ENCODE measurements around the gene INPP5K. TPM values are rescaled to one million over a fixed set of nuclear protein-coding genes. Genes with fewer than 3 reads are reported as not detected.
A peak's percentile ranks its signal among the peaks of the same experiment; 100 is the strongest.

The INPP5K gene
- total RNA-seq, 1 donor from 2014 or later, result 73.7 TPM

DNA sequence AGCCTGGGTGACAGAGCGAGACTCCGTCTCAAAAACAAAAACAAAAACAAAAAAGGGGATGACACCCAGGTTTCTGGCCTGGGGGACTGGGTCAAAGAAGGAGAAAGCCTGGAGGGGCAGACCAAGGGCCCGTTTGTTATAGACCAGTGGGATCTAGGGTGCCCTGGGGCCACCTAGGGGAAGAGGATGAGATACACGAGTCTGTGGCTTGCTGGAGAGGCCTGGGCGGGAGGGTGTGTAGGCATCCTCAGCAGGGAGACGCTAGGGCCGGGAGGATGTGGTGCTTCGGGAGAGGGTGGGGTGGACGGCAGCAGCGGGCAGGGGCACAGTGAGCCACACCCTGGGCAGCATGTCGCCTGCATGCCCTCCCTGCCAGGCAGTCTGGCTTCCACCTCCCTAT is 43.2 kb downstream of the INPP5K start:
- Histone ChIP-seq H3K4me1 (peaks cover 0 to 8% of the 10 kb centered on the region in 2 donors), H3K4me3 (no peak overlapping the region), H3K9me3 (no peaks in the 10 kb centered on the region), H3K27ac (peak overlapping the region in 1 of 2 donors; percentile 12), H3K36me3 (peaks cover 84 to 99% of the 10 kb centered on the region in 2 donors), H3K27me3 (no peaks in the 10 kb centered on the region)
- TF ChIP-seq, protein P1, sequence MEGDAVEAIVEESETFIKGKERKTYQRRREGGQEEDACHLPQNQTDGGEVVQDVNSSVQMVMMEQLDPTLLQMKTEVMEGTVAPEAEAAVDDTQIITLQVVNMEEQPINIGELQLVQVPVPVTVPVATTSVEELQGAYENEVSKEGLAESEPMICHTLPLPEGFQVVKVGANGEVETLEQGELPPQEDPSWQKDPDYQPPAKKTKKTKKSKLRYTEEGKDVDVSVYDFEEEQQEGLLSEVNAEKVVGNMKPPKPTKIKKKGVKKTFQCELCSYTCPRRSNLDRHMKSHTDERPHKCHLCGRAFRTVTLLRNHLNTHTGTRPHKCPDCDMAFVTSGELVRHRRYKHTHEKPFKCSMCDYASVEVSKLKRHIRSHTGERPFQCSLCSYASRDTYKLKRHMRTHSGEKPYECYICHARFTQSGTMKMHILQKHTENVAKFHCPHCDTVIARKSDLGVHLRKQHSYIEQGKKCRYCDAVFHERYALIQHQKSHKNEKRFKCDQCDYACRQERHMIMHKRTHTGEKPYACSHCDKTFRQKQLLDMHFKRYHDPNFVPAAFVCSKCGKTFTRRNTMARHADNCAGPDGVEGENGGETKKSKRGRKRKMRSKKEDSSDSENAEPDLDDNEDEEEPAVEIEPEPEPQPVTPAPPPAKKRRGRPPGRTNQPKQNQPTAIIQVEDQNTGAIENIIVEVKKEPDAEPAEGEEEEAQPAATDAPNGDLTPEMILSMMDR (IDR thresholded peaks at IDR 0.05), result no peak
- intact Hi-C loops (cut with DNase I), result no loop called here
- no peak for DNase-seq (ENCODE audit: low spot score in 2 of 2)

DNA sequence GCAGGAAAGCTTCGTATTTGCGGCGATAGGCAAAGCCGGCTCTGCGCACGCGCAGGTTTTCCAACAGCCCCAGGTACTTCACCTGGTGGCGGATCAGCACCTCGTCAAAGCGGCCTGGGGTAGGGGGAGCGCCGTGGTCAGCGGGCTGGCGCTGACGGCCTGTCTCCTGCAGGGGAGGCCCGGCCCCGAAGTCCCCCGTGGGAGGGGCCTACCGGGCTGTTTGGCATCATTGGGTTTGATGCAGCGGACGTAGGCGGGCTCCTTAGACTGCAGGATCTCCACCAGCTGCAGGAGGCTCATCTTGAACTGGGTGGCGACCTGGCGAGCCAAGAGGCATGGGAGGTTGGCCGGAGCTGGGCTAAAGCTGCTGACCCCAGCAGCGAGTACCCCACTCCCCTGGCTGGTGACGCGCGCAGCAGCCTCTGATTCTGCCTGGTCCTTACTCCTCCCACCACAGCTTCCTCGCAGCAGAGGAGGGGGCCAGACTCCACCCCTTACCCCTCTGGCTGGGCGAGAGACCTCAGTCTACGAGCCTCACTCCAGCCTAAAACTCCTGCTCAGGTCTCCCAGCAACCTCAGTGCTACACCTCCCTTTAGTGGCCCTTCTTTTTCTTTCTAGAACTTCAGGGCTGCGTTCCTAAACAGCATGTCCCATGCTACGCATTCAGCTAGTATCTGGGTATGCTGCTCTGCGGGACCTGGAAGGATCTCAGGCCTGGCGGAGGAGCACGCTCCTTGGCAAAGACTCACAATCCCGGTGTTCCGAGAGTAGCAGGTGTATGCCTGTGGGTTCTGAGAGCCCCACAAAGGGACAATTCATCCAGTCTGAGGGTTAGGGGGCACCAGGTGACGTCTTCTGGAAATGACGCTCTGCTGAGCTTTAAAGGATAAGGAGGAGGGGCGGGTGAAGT is 44.2 kb downstream of the INPP5K start:
- H3K27me3 ChIP-seq, result no peaks in the 10 kb centered on the region
- H3K27ac ChIP-seq, result no peak overlapping the region
- H3K9me3 ChIP-seq, result no peaks in the 10 kb centered on the region
- TF ChIP-seq, protein P1 (IDR thresholded peaks at IDR 0.05), result no peak
- intact Hi-C loops (cut with DNase I), result no loop called here
- no peak for DNase-seq (ENCODE audit: low spot score in 2 of 2)
- no peak overlapping the region for H3K4me3 ChIP-seq
- peaks cover 84 to 99% of the 10 kb centered on the region in 2 donors for H3K36me3 ChIP-seq
- peaks cover 0 to 8% of the 10 kb centered on the region in 2 donors for H3K4me1 ChIP-seq

DNA sequence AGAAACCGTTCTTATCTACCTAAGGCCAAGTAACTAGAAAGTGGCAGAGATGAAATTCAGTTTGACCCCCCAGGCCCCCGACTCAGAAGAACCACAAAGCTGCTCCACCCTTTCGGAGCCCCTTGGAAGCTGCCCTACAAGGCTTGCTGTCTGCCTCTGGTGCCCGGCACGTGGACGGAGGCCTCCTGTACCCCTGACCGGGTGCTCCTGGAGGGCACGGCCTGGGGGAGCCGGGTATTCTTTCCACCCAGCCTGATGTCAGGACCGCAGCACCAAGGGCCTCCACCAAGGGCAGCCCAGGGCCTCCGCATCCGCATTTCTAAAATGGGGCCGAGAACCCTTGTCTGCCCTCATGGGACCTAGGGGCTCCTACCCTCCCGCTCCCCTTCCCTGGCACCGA is 44.9 kb downstream of the INPP5K start:
- intact Hi-C loops (cut with DNase I), result no loop called here
- H3K4me1 ChIP-seq, result peaks cover 0 to 3% of the 10 kb centered on the region in 2 donors
- H3K27ac ChIP-seq, result no peak overlapping the region
- TF ChIP-seq, protein P1 (IDR thresholded peaks at IDR 0.05), result no peak
- H3K27me3 ChIP-seq, result no peaks in the 10 kb centered on the region
- no peak for DNase-seq (ENCODE audit: low spot score in 2 of 2)
- H3K4me3 ChIP-seq, result no peak overlapping the region
- H3K9me3 ChIP-seq, result no peaks in the 10 kb centered on the region
- peaks cover 87 to 100% of the 10 kb centered on the region in 2 donors for H3K36me3 ChIP-seq

DNA sequence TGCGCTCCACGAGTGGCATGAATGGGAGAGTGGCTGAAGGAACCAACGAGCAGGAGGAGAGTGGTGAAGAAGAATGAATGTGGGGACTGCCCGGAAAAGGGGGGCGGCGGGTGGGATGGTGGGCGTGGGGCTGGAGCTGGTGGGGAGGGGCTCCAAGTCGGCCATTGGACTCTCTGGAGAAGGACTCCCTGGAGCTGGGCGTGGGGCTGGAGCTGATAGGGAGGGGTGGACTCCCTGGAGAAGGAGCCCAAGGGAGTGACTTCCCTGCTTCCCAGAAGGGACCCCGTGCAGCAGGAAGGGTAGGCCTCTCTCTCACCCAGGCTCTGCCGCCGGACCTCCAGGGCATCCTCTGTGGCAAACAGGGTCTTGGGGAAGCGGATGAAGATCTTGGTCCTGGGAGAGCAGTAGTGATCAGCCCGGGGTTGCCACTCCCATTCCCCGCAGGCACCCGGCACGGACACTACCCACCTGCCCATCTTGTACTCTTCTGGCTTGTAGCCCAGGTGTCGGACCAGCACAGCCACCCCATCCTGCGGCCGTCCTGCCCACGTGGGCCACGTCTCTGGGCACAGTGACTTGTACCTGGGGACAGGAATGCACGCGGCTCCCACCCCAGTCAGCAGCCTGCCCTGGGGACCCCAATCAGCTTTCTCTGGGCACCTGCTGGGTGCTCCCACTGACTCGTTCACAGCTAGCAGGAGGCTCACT is 45.5 kb downstream of the INPP5K start:
- Histone ChIP-seq H3K9me3 (no peaks in the 10 kb centered on the region), H3K36me3 (peaks cover 93 to 98% of the 10 kb centered on the region in 2 donors), H3K4me3 (no peak overlapping the region), H3K27ac (no peak overlapping the region), H3K4me1 (no peaks in the 10 kb centered on the region), H3K27me3 (no peaks in the 10 kb centered on the region)
- no peak for DNase-seq (ENCODE audit: low spot score in 2 of 2)
- intact Hi-C loops (cut with DNase I), result no loop called here
- TF ChIP-seq, protein P1 (IDR thresholded peaks at IDR 0.05), result no peak

DNA sequence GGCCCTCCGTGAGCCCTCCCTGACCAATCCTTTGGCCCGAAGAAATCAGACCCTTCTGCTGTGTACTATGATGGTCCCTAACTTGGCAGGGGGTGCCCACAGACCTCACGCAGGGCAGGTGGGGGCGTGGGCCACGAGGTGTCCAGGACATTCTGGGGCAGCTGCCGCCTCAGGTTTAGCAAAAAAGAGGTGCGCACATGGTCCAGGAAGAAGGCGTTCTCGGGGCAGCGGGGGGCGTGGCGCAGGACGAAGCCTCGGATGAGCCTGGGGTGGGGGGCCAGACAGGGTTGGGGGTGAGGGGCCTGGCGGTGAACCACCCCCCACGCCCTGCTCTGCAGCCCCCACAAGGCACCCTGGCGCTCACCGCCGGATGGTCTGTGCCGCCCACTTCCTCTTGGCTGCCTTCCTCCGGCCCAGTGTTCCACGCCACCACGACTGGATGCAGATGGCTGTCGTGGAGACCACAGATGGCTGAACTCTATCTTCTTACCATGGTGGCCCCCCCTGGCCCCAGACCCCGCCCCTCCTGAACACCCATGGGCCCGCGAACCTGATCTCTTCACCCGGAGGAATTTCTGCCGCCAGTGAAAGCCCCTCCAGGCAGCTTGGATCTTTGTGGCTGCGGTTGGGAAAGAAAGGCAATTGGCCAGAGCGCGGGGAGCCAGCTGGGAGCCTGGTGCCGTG is 46.2 kb downstream of the INPP5K start:
- peaks cover 89 to 98% of the 10 kb centered on the region in 2 donors for H3K36me3 ChIP-seq
- no peak overlapping the region for H3K4me3 ChIP-seq
- TF ChIP-seq, protein P1 (IDR thresholded peaks at IDR 0.05), result no peak
- H3K4me1 ChIP-seq, result no peaks in the 10 kb centered on the region
- intact Hi-C loops (cut with DNase I), result no loop called here
- H3K27ac ChIP-seq, result no peak overlapping the region
- no peaks in the 10 kb centered on the region for H3K9me3 ChIP-seq
- DNase-seq (ENCODE audit: low spot score in 2 of 2), result no peak
- no peaks in the 10 kb centered on the region for H3K27me3 ChIP-seq

Measured in ascending aorta (tissue), 2 donors.